Measurements from ENCODE around the gene ZRANB3.

DNA sequence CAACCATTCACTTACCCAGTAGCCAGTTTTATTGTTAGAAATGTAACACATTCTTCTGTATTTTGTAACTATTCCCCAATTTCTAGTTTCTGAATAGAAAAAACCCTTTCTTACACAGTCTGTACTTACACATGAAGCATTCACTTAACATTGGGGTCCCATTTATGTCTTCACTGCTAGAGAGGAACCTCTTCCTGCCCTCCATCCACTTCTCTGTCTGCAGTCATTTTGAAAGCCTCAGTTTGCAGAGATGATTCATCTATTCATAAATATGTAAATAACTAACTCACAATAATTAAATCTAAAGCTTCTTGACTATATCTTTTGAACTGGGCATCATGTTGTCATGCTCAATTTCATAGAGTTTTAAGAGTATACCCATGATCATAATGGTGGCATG is 55.9 kb downstream of the ZRANB3 start:
- no peak for TF ChIP-seq POLR2A (IDR thresholded peaks at IDR 0.05)
- TF ChIP-seq CTCF (IDR thresholded peaks at IDR 0.05) = no peak
